ENCODE measurements around the gene ZBTB9.
"Not testable (repeated sequence)": the region's sequence is repeated elsewhere in the genome, so short reads cannot be mapped to it uniquely, and the experiment has no call there.

The ZBTB9 gene

DNA sequence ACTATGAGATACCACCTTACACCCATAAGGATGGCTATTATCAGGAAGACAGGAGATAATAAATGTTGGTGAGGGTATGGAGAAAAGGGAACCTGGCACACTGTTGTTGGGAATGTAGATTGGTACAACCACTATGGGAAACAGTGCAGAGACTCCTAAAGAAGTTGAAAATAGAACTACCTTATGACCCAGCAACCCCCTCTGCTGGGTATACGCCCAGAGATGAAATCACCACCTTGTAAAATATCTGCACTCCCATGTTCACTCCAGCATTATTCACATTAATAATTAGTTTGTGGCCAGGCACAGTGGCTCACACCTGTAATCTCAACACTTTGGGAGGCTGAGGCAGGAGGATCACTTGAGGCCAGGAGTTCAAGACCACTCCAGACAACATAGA is 26.8 kb downstream of the ZBTB9 start:
- peaks cover 2% of the 10 kb centered on the region for H3K9me3 ChIP-seq (ENCODE audit: severe bottlenecking)
- DNase-seq: no peak
- H3K4me3 ChIP-seq (ENCODE audit: low read depth, low read length): no peak overlapping the region
- TF ChIP-seq, protein P1, sequence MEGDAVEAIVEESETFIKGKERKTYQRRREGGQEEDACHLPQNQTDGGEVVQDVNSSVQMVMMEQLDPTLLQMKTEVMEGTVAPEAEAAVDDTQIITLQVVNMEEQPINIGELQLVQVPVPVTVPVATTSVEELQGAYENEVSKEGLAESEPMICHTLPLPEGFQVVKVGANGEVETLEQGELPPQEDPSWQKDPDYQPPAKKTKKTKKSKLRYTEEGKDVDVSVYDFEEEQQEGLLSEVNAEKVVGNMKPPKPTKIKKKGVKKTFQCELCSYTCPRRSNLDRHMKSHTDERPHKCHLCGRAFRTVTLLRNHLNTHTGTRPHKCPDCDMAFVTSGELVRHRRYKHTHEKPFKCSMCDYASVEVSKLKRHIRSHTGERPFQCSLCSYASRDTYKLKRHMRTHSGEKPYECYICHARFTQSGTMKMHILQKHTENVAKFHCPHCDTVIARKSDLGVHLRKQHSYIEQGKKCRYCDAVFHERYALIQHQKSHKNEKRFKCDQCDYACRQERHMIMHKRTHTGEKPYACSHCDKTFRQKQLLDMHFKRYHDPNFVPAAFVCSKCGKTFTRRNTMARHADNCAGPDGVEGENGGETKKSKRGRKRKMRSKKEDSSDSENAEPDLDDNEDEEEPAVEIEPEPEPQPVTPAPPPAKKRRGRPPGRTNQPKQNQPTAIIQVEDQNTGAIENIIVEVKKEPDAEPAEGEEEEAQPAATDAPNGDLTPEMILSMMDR (IDR thresholded peaks at IDR 0.05; ENCODE audit: low read depth, low read length): no peak
- H3K27me3 ChIP-seq (ENCODE audit: insufficient read depth, low read depth, severe bottlenecking): no peaks in the 10 kb centered on the region
- H3K36me3 ChIP-seq: no peaks in the 10 kb centered on the region
- no peak overlapping the region for H3K27ac ChIP-seq

DNA sequence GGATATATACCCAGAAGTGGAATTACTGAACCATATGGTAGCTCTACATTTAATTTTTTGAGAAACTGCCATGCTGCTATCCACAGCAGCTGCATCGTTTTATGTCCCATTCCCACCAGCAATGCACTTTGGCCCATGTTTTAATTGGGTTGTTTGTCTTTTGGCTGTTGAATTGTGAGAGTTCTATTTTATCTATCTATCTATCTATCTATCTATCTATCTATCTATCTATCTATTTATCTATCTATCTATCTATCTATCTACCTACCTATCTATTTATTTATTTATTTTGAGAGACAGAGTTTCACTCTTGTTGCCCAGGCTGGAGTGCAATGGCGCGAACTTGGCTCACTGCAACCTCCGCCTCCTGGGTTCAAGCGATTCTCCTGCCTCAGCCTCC is 28.2 kb downstream of the ZBTB9 start:
- H3K36me3 ChIP-seq; H3K27me3 ChIP-seq (ENCODE audit: insufficient read depth, low read depth, severe bottlenecking); DNase-seq; H3K9me3 ChIP-seq (ENCODE audit: severe bottlenecking); H3K4me3 ChIP-seq (ENCODE audit: low read depth, low read length); H3K27ac ChIP-seq: not testable (repeated sequence)

DNA sequence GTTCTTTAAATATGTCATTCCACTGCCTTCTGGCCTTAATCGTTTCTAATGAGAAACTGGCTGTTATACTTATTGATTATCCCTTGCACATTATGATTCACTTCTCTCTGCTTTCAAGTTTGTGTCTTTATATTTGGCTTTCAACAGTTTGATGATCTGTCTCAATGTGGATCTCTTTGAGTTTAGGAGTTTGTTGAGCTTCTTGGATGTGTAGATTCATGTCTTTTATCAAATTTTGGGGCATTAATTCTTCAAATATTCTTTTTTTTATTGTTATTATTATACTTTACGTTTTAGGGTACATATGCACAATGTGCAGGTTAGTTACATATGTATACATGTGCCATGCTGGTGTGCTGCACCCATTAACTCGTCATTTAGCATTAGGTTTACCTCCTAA is 29.3 kb downstream of the ZBTB9 start:
- Histone ChIP-seq H3K4me3 (ENCODE audit: low read depth, low read length) (no peak overlapping the region), H3K36me3 (no peaks in the 10 kb centered on the region), H3K27me3 (ENCODE audit: insufficient read depth, low read depth, severe bottlenecking) (no peaks in the 10 kb centered on the region), H3K9me3 (ENCODE audit: severe bottlenecking) (peaks cover 3% of the 10 kb centered on the region), H3K27ac (no peak overlapping the region)
- TF ChIP-seq, protein P1 (IDR thresholded peaks at IDR 0.05; ENCODE audit: low read depth, low read length): no peak
- no peak for DNase-seq

DNA sequence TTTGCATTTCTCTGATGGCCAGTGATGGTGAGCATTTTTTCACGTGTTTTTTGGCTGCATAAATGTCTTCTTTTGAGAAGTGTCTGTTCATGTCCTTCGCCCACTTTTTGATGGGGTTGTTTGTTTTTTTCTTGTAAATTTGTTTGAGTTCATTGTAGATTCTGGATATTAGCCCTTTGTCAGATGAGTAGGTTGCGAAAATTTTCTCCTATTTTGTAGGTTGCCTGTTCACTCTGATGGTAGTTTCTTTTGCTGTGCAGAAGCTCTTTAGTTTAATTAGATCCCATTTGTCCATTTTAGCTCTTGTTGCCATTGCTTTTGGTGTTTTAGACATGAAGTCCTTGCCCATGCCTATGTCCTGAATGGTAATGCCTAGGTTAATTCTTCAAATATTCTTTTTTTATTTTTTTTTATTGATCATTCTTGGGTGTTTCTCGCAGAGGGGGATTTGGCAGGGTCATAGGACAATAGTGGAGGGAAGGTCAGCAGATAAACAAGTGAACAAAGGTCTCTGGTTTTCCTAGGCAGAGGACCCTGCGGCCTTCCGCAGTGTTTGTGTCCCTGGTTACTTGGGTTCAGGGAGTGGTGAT is 30.4 kb downstream of the ZBTB9 start:
- not testable (repeated sequence) for H3K9me3 ChIP-seq (ENCODE audit: severe bottlenecking); H3K4me3 ChIP-seq (ENCODE audit: low read depth, low read length); H3K36me3 ChIP-seq; H3K27me3 ChIP-seq (ENCODE audit: insufficient read depth, low read depth, severe bottlenecking); DNase-seq; H3K27ac ChIP-seq

DNA sequence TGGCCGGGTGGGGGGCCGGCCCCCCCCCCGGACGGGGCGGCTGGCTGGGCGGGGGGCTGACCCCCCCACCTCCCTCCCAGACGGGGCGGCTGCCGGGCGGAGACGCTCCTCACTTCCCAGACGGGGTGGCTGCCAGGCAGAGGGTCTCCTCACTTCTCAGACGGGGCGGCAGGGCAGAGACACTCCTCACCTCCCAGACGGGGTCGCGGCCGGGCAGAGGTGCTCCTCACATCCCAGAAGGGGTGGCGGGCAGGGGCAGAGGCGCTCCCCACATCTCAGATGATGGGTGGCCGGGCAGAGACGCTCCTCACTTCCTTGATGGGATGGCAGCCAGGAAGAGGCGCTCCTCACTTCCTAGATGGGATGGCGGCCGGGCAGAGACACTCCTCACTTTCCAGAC is 31.3 kb downstream of the ZBTB9 start:
- DNase-seq; H3K9me3 ChIP-seq (ENCODE audit: severe bottlenecking): not testable (repeated sequence)

DNA sequence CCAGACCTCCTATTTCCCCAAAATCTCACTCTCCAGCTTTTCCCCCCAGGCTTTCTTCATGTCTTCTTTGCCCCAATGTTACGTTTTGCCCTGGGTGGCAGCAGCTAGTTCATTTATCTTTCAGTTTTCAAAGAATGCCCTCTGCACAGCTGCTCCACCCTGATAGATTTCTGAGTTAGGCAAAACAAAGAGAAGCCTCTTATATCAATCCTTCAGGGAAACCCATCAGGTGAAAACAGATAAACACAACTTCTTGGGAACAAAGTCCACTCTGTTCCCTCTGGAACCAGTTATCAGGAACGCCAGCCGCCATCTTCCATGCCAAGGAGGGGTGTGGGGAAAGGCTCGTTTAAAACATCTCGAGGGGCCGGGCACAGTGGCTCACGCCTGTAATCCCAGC is 34.0 kb downstream of the ZBTB9 start:
- TF ChIP-seq, protein P1 (IDR thresholded peaks at IDR 0.05; ENCODE audit: low read depth, low read length): no peak
- no peaks in the 10 kb centered on the region for H3K27me3 ChIP-seq (ENCODE audit: insufficient read depth, low read depth, severe bottlenecking)
- no peak overlapping the region for H3K4me3 ChIP-seq (ENCODE audit: low read depth, low read length)
- H3K9me3 ChIP-seq (ENCODE audit: severe bottlenecking): peaks cover 3% of the 10 kb centered on the region
- no peaks in the 10 kb centered on the region for H3K36me3 ChIP-seq
- DNase-seq: no peak
- no peak overlapping the region for H3K27ac ChIP-seq

More for the DNA sequence above, 31.3 kb downstream of the ZBTB9 start:
- H3K36me3 ChIP-seq; H3K27me3 ChIP-seq (ENCODE audit: insufficient read depth, low read depth, severe bottlenecking); H3K27ac ChIP-seq; H3K4me3 ChIP-seq (ENCODE audit: low read depth, low read length): not testable (repeated sequence)

DNA sequence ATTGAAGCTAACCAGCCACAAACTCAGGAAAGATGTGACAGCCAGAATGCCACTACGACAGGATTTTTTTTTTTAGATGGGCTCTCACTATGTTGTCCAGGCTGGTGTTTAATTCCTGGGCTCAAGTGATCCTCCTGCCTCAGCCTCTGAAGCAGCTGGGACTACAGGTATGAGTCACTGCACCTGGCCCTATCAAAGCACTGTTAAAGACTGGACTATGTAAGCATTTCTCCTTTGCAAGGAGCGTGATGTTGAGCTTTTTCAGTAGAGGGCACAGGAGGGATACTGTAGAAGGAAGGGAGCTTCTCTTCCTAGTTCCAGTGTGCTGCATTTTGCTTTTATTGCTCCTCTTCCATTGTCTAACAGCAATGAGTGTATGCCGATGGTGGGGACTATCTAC is 35.8 kb downstream of the ZBTB9 start:
- no peak for DNase-seq
- no peaks in the 10 kb centered on the region for H3K36me3 ChIP-seq
- no peak overlapping the region for H3K4me3 ChIP-seq (ENCODE audit: low read depth, low read length)
- H3K27ac ChIP-seq: no peak overlapping the region
- TF ChIP-seq, protein P1 (IDR thresholded peaks at IDR 0.05; ENCODE audit: low read depth, low read length): 0 out of 2 replicates have a peak, but pooled peaks have one; percentile 31
- H3K9me3 ChIP-seq (ENCODE audit: severe bottlenecking): peaks cover 3% of the 10 kb centered on the region
- H3K27me3 ChIP-seq (ENCODE audit: insufficient read depth, low read depth, severe bottlenecking): no peaks in the 10 kb centered on the region
